Measurements from ENCODE around the gene PRR5L. TPM values are rescaled to one million over a fixed set of nuclear protein-coding genes. Genes with fewer than 3 reads are reported as not detected.

Gene PRR5L
- total RNA-seq, 2 donors from 2014 or later = 10.0 to 10.6 TPM

- Mint-ChIP-seq H3K9me3 (no peaks in the 10 kb centered on the region), H3K4me1 (no peaks in the 10 kb centered on the region), H3K27ac (no peak overlapping the region), H3K27me3 (peaks cover 4% of the 10 kb centered on the region), H3K36me3 (ENCODE audit: low read depth) (no peaks in the 10 kb centered on the region), H3K4me3 (no peak overlapping the region)
- ATAC-seq (replicated peaks) = no peak
These were observed 30.7 kb downstream of the PRR5L start for GRCh38 chr11:36326524-36327419.

GRCh38 chr11:36328966-36329673 lies 33.0 kb downstream of the PRR5L start:
- no peaks in the 10 kb centered on the region for H3K36me3 Mint-ChIP-seq (ENCODE audit: low read depth)
- H3K4me1 Mint-ChIP-seq = peaks cover 5% of the 10 kb centered on the region
- no peak for ATAC-seq (replicated peaks)
- no peak overlapping the region for H3K4me3 Mint-ChIP-seq
- H3K9me3 Mint-ChIP-seq = no peaks in the 10 kb centered on the region
- H3K27ac Mint-ChIP-seq = no peak overlapping the region
- peaks cover 9% of the 10 kb centered on the region for H3K27me3 Mint-ChIP-seq

- Mint-ChIP-seq H3K36me3 (ENCODE audit: low read depth) (no peaks in the 10 kb centered on the region), H3K27me3 (peaks cover 9% of the 10 kb centered on the region), H3K9me3 (no peaks in the 10 kb centered on the region), H3K4me3 (no peak overlapping the region), H3K4me1 (peaks cover 5% of the 10 kb centered on the region), H3K27ac (no peak overlapping the region)
- ATAC-seq (replicated peaks) = no peak
These were observed 34.3 kb downstream of the PRR5L start for GRCh38 chr11:36330411-36330810.

- ATAC-seq (replicated peaks) = peak; percentile 47
- H3K27ac Mint-ChIP-seq = no peak overlapping the region
- no peaks in the 10 kb centered on the region for H3K36me3 Mint-ChIP-seq (ENCODE audit: low read depth)
- H3K4me3 Mint-ChIP-seq = no peak overlapping the region
- H3K9me3 Mint-ChIP-seq = no peaks in the 10 kb centered on the region
- H3K4me1 Mint-ChIP-seq = peaks cover 5% of the 10 kb centered on the region
- peaks cover 5% of the 10 kb centered on the region for H3K27me3 Mint-ChIP-seq
These were observed 37.4 kb downstream of the PRR5L start for GRCh38 chr11:36333468-36333867.

GRCh38 chr11:36333897-36334296 lies 37.8 kb downstream of the PRR5L start:
- no peaks in the 10 kb centered on the region for H3K9me3 Mint-ChIP-seq
- peaks cover 5% of the 10 kb centered on the region for H3K27me3 Mint-ChIP-seq
- no peaks in the 10 kb centered on the region for H3K36me3 Mint-ChIP-seq (ENCODE audit: low read depth)
- ATAC-seq (replicated peaks) = peak; percentile 50
- H3K4me1 Mint-ChIP-seq = peaks cover 5% of the 10 kb centered on the region
- H3K4me3 Mint-ChIP-seq = no peak overlapping the region
- H3K27ac Mint-ChIP-seq = no peak overlapping the region

GRCh38 chr11:36339888-36340287 lies 43.8 kb downstream of the PRR5L start:
- no peaks in the 10 kb centered on the region for H3K36me3 Mint-ChIP-seq (ENCODE audit: low read depth)
- no peaks in the 10 kb centered on the region for H3K9me3 Mint-ChIP-seq
- H3K27me3 Mint-ChIP-seq = peaks cover 23% of the 10 kb centered on the region
- no peaks in the 10 kb centered on the region for H3K4me1 Mint-ChIP-seq
- no peak overlapping the region for H3K27ac Mint-ChIP-seq
- no peak overlapping the region for H3K4me3 Mint-ChIP-seq
- no peak for ATAC-seq (replicated peaks)

GRCh38 chr11:36340897-36341296 lies 44.8 kb downstream of the PRR5L start:
- H3K4me3 Mint-ChIP-seq = no peak overlapping the region
- no peaks in the 10 kb centered on the region for H3K9me3 Mint-ChIP-seq
- no peak for ATAC-seq (replicated peaks)
- H3K4me1 Mint-ChIP-seq = no peaks in the 10 kb centered on the region
- H3K27me3 Mint-ChIP-seq = peaks cover 27% of the 10 kb centered on the region
- no peak overlapping the region for H3K27ac Mint-ChIP-seq
- H3K36me3 Mint-ChIP-seq (ENCODE audit: low read depth) = no peaks in the 10 kb centered on the region

GRCh38 chr11:36341915-36342314 lies 45.8 kb downstream of the PRR5L start:
- H3K27ac Mint-ChIP-seq = no peak overlapping the region
- H3K9me3 Mint-ChIP-seq = no peaks in the 10 kb centered on the region
- no peaks in the 10 kb centered on the region for H3K36me3 Mint-ChIP-seq (ENCODE audit: low read depth)
- ATAC-seq (replicated peaks) = no peak
- H3K4me3 Mint-ChIP-seq = no peak overlapping the region
- H3K4me1 Mint-ChIP-seq = peaks cover 3% of the 10 kb centered on the region
- peaks cover 27% of the 10 kb centered on the region for H3K27me3 Mint-ChIP-seq

GRCh38 chr11:36342327-36342726 lies 46.2 kb downstream of the PRR5L start:
- H3K4me3 Mint-ChIP-seq = no peak overlapping the region
- H3K9me3 Mint-ChIP-seq = no peaks in the 10 kb centered on the region
- H3K36me3 Mint-ChIP-seq (ENCODE audit: low read depth) = no peaks in the 10 kb centered on the region
- H3K4me1 Mint-ChIP-seq = peaks cover 7% of the 10 kb centered on the region
- no peak overlapping the region for H3K27ac Mint-ChIP-seq
- peaks cover 27% of the 10 kb centered on the region for H3K27me3 Mint-ChIP-seq
- no peak for ATAC-seq (replicated peaks)

- H3K4me1 Mint-ChIP-seq = peaks cover 10% of the 10 kb centered on the region
- peaks cover 27% of the 10 kb centered on the region for H3K27me3 Mint-ChIP-seq
- no peak overlapping the region for H3K27ac Mint-ChIP-seq
- no peaks in the 10 kb centered on the region for H3K9me3 Mint-ChIP-seq
- H3K4me3 Mint-ChIP-seq = no peak overlapping the region
- no peak for ATAC-seq (replicated peaks)
- H3K36me3 Mint-ChIP-seq (ENCODE audit: low read depth) = no peaks in the 10 kb centered on the region
These were observed 47.3 kb downstream of the PRR5L start for GRCh38 chr11:36343436-36343835.

GRCh38 chr11:36345084-36345511 lies 49.0 kb downstream of the PRR5L start:
- Mint-ChIP-seq H3K27me3 (peaks cover 27% of the 10 kb centered on the region), H3K4me1 (peaks cover 15% of the 10 kb centered on the region), H3K4me3 (no peak overlapping the region), H3K9me3 (no peaks in the 10 kb centered on the region), H3K36me3 (ENCODE audit: low read depth) (no peaks in the 10 kb centered on the region), H3K27ac (no peak overlapping the region)
- ATAC-seq (replicated peaks) = no peak

GRCh38 chr11:36345535-36346141 lies 49.5 kb downstream of the PRR5L start:
- H3K9me3 Mint-ChIP-seq = no peaks in the 10 kb centered on the region
- no peak overlapping the region for H3K27ac Mint-ChIP-seq
- no peaks in the 10 kb centered on the region for H3K36me3 Mint-ChIP-seq (ENCODE audit: low read depth)
- H3K4me1 Mint-ChIP-seq = peaks cover 16% of the 10 kb centered on the region
- H3K4me3 Mint-ChIP-seq = no peak overlapping the region
- ATAC-seq (replicated peaks) = no peak
- H3K27me3 Mint-ChIP-seq = peaks cover 24% of the 10 kb centered on the region

- H3K4me1 Mint-ChIP-seq = peaks cover 16% of the 10 kb centered on the region
- peak overlapping the region; percentile 37 for H3K4me3 Mint-ChIP-seq
- H3K27me3 Mint-ChIP-seq = peaks cover 19% of the 10 kb centered on the region
- no peaks in the 10 kb centered on the region for H3K36me3 Mint-ChIP-seq (ENCODE audit: low read depth)
- H3K9me3 Mint-ChIP-seq = no peaks in the 10 kb centered on the region
- ATAC-seq (replicated peaks) = peak; percentile 58
- peak overlapping the region; percentile 51 for H3K27ac Mint-ChIP-seq
These were observed 50.7 kb downstream of the PRR5L start for GRCh38 chr11:36346562-36347383.

GRCh38 chr11:36347384-36347906 lies 51.4 kb downstream of the PRR5L start:
- Mint-ChIP-seq H3K9me3 (no peaks in the 10 kb centered on the region), H3K4me1 (peaks cover 17% of the 10 kb centered on the region), H3K36me3 (ENCODE audit: low read depth) (no peaks in the 10 kb centered on the region), H3K27ac (peak overlapping the region; percentile 51), H3K27me3 (peaks cover 19% of the 10 kb centered on the region), H3K4me3 (peak overlapping the region; percentile 37)
- ATAC-seq (replicated peaks) = peak; percentile 68
